SK-N-SH treated with all-trans-retinoic acid at 6 μM for 48 hours (cell line): Measurements from ENCODE around the gene KRTAP2-2.

Experiments
- ARNTL ChIP-seq: fragments of 450-650 bp; formaldehyde crosslinking; IDR thresholded peaks from 2 replicates; pipeline ENCODE4 v1.5.0; 2020; ENCODE audit warnings: low read depth, mild to moderate bottlenecking, moderate library complexity, borderline replicate concordance
- PATZ1 ChIP-seq: fragments of 250-450 bp; sonication (Bioruptor Pico); IDR thresholded peaks from 2 replicates; pipeline ENCODE4 v1.8.0; 2020; ENCODE audit warnings: mild to moderate bottlenecking, moderate library complexity, borderline replicate concordance
- TOX ChIP-seq: fragments of 250-450 bp; sonication (Bioruptor Pico); IDR thresholded peaks from 2 replicates; pipeline ENCODE4 v1.8.0; 2021; ENCODE audit warnings: mild to moderate bottlenecking, moderate library complexity, borderline replicate concordance
- ZFP3 ChIP-seq: fragments of 250-450 bp; sonication (Bioruptor Pico); IDR thresholded peaks from 2 replicates; pipeline ENCODE4 v1.5.0; 2020; ENCODE audit warnings: mild to moderate bottlenecking, moderate library complexity
- ZNF565 ChIP-seq: fragments of 450-650 bp; formaldehyde crosslinking; conservative IDR thresholded peaks from 2 replicates; pipeline ENCODE4 v1.5.0; 2020; ENCODE audit warnings: low read depth, mild to moderate bottlenecking, moderate library complexity
- ZNF70 ChIP-seq: fragments of 450-650 bp; formaldehyde crosslinking; IDR thresholded peaks from 2 replicates; pipeline ENCODE4 v1.5.0; 2020; ENCODE audit warnings: mild to moderate bottlenecking, moderate library complexity
- TF ChIP-seq, protein P1 (sequence below): fragments of 250-450 bp; sonication (Bioruptor Pico); IDR thresholded peaks from 2 replicates; pipeline ENCODE4 v1.5.1; 2021; ENCODE audit warnings: mild to moderate bottlenecking, moderate library complexity

DNA sequence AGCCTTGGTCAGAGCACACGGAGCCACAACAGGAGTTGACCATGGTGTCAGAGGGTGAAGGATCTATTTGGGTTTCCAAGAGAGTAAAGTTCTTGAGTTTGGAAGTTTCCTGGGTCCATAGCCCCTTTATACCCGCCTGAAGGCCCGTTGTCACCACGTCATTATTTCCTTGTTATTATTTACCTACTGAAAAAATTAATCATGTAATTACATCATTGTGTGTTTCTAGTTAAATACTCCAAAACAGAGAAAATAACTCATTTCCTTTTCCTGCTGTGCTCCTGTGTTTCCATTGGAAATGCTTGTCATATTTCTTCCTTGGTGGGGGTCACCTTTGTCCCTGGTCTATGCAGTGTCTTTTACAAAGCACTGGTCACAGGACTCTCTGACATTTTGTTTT lies 43.0 kb upstream of the KRTAP2-2 start, which contains the start of gene KRTAP4-8:
- TF ChIP-seq ZNF565 (CRISPR knock-in tag): no peak
- TF ChIP-seq ZFP3 (CRISPR knock-in tag): no peak
- no peak for TF ChIP-seq ARNTL (CRISPR knock-in tag)
- no peak for TF ChIP-seq TOX (CRISPR knock-in tag)
- TF ChIP-seq ZNF70 (CRISPR knock-in tag): no peak
- TF ChIP-seq, protein P1, sequence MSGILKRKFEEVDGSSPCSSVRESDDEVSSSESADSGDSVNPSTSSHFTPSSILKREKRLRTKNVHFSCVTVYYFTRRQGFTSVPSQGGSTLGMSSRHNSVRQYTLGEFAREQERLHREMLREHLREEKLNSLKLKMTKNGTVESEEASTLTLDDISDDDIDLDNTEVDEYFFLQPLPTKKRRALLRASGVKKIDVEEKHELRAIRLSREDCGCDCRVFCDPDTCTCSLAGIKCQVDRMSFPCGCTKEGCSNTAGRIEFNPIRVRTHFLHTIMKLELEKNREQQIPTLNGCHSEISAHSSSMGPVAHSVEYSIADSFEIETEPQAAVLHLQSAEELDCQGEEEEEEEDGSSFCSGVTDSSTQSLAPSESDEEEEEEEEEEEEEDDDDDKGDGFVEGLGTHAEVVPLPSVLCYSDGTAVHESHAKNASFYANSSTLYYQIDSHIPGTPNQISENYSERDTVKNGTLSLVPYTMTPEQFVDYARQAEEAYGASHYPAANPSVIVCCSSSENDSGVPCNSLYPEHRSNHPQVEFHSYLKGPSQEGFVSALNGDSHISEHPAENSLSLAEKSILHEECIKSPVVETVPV: no peak
- TF ChIP-seq PATZ1 (CRISPR knock-in tag): no peak
